ENCODE measurements around the gene COLEC11.

The COLEC11 gene

DNA sequence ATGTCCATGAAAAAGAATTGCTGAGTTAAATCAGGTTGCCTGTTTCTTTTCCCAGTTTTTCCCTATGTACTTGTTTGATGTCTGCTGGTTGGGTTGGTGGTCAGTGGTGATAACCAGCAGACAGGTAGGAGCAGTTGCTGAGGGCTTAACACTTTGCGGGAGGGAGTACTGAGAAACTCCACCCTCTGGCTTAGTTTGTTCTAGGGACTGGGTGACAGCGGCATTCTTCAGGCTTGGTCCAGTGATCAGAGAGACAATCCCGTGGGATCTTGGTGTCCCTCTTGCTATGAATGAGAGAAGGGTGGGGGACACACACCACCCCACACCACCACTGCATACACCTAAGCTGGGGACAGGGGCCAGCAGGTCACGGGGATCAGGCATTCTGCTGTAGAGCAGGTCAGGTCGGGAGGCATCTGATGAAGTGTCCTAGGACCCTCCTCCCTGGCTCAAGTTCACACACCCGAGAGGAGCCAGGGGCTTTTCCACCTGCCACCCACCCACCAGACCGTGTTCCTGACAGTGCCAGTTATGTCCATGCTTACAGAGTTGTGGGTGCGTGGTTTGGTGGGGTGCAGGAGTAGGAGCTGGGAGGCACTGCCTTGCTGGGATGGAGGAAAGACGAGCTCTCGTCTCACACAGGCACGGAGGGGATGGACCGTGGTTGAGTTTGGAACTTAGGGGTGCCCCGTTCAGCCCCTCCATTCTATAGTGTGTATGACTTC, 41.8 kb downstream of the COLEC11 start:
- DNase-seq (ENCODE audit: low spot score) = no peak
- TF ChIP-seq, protein P1, sequence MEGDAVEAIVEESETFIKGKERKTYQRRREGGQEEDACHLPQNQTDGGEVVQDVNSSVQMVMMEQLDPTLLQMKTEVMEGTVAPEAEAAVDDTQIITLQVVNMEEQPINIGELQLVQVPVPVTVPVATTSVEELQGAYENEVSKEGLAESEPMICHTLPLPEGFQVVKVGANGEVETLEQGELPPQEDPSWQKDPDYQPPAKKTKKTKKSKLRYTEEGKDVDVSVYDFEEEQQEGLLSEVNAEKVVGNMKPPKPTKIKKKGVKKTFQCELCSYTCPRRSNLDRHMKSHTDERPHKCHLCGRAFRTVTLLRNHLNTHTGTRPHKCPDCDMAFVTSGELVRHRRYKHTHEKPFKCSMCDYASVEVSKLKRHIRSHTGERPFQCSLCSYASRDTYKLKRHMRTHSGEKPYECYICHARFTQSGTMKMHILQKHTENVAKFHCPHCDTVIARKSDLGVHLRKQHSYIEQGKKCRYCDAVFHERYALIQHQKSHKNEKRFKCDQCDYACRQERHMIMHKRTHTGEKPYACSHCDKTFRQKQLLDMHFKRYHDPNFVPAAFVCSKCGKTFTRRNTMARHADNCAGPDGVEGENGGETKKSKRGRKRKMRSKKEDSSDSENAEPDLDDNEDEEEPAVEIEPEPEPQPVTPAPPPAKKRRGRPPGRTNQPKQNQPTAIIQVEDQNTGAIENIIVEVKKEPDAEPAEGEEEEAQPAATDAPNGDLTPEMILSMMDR (IDR thresholded peaks at IDR 0.05; ENCODE audit: extremely low read depth, missing control alignments) = no peak

DNA sequence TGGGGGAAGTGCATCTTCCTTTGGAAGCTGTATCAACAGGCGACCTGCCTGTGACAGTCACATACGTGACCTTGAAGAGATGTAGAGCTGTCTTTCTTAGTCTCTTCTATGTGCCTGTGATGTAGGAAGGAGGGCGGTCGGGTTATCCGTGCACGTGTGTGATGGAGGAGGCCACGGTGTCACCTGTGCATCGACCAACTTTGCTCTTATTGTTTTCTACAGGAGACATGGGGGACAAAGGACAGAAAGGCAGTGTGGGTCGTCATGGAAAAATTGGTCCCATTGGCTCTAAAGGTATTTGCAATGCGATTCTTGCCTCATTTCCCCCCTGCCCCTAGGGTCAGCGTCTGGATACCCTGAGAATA, 42.4 kb downstream of the COLEC11 start:
- TF ChIP-seq, protein P1 (IDR thresholded peaks at IDR 0.05; ENCODE audit: extremely low read depth, missing control alignments) = no peak
- DNase-seq (ENCODE audit: low spot score) = no peak

DNA sequence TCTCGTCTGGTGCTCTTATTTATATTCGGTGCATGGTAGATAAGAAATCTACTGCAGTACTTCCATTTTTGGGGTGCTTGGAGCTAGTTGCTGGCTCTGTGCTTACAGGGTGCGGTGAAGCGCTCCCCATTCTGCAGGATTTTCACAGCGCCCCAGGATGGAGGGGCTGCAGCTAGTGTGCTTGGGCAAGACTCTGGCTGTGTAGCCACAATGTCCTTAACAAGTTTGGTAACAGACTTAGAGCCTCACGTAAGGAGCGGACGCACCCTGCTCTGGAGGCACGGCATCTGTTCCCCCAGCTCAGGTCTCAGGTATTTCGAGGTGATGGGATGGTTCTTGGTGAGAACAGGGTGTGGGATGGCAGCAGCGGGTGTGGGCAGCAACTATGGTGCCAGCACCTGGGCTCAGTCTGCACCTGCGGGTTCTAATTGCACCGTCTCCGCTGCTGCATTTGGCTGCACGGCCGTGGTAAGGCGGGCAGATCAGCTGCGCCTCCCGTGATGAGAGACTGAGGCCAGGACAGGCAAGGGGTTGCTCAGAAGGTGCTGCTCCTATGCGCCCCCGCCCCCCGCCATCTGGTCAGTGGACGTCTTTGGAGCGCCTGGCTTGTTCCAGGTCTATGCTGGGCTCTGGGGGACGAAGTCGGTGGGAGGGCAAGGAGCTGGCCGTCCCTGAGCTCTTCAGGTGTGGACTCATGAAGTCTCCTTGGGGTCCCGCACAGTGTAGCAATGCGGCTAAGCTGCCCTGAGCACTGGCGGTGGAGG, 43.0 kb downstream of the COLEC11 start:
- DNase-seq (ENCODE audit: low spot score) = no peak
- TF ChIP-seq, protein P1 (IDR thresholded peaks at IDR 0.05; ENCODE audit: extremely low read depth, missing control alignments) = no peak

DNA sequence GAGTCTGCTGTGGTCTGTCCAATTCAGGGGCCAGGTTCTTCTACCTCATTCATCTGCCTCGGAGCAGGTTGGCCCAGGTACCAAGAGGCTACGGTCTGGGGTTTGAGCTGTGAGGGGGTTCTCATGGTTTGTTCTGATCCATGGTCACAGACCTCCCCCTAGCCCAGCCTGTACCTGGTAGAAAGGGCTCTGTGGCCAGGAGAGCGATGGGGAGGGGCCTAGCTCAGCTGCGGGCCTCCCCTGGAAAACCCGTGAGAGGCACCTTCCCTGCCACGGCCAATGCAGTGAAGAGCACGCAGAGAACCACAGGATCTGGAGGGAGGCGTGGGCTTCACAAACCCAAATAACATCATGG, 43.5 kb downstream of the COLEC11 start:
- TF ChIP-seq, protein P1 (IDR thresholded peaks at IDR 0.05; ENCODE audit: extremely low read depth, missing control alignments) = no peak
- no peak for DNase-seq (ENCODE audit: low spot score)

DNA sequence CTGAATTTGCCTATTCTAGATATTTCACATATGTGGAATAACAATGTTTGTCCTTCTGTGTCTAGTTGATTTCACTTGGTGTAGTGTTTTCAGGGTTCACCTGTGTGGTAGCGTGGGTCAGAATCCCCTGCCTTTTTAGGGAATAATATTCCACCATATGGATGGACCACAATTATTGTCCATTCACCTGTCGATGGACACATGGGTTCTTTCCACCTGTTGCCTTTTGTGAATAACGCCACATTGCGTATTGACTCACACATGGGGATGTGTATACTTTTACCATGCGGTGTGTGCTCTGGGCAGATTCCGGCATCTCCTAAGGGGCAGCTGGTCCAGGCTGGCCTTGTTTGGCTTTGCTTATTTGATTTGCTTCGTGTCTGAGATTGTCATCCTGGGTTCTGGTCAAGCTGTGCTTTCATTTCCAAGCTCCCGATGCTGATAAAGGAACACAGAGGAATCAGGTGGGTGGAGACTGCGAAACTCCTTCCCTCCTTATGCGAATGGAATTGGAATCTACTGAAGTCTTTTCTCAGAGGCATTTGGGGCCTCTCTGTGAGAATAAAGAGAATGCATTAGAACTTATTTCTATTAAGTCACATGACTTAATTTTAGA, 44.2 kb downstream of the COLEC11 start:
- TF ChIP-seq, protein P1 (IDR thresholded peaks at IDR 0.05; ENCODE audit: extremely low read depth, missing control alignments) = no peak
- no peak for DNase-seq (ENCODE audit: low spot score)

DNA sequence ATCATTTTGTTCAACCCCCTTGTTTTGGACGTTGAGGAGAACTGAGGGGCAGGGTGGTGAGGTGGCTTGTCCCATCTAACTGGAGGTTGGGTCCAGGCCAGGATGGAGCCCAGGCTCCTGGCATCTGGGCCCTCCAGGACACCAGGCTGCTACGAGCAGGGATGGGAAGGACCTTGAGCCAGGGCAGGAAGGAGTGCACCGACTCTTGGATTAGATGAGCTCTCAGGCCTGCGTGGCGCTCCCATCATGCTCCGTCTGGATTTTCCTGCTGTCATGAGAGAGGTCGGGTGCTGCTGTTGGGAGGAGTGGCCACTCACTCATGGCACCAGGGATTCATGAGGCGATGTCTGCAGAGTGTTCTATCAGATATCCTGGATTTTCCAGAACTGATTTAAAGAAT, 44.7 kb downstream of the COLEC11 start:
- DNase-seq (ENCODE audit: low spot score) = no peak
- TF ChIP-seq, protein P1 (IDR thresholded peaks at IDR 0.05; ENCODE audit: extremely low read depth, missing control alignments) = no peak

DNA sequence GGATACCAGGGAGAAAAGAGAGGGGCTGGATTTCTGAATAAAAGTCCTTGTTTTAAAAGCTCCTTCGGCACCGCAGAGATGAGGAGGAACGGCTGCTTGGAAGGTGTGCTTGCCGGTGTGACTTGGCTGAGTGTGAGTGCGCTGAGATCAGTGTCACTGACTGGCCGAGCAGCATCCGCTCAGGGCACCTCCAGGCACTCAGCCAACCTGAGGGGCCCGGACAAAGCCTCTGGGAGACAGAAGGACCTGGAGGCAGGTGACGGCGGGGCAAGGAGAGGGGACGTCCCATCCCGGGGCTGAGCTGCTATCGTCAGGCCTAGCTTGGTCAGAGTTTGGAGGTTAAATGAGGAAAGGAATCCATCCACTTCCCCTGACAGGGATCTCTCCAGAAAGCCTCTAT, 46.3 kb downstream of the COLEC11 start:
- DNase-seq (ENCODE audit: low spot score) = no peak
- TF ChIP-seq, protein P1 (IDR thresholded peaks at IDR 0.05; ENCODE audit: extremely low read depth, missing control alignments) = no peak
